ENCODE data around the gene ZNF670.
"Not testable (repeated sequence)": the region's sequence is repeated elsewhere in the genome, so short reads cannot be mapped to it uniquely, and the experiment has no call there.

Gene ZNF670

GRCh38 chr1:247121382-247121781, 42.8 kb upstream of the ZNF670 start:
- H3K4me2 ChIP-seq (ENCODE audit: low read depth, low read length, poor library complexity, severe bottlenecking), result no peak overlapping the region
- no peaks in the 10 kb centered on the region for H3K79me2 ChIP-seq (ENCODE audit: insufficient read depth, low read length)
- no peaks in the 10 kb centered on the region for H3K27me3 ChIP-seq (ENCODE audit: low read length)
- no peaks in the 10 kb centered on the region for H4K20me1 ChIP-seq (ENCODE audit: low read depth, low read length)
- no peak overlapping the region for H3K27ac ChIP-seq (ENCODE audit: low read depth, low read length)
- H3K9me3 ChIP-seq (ENCODE audit: insufficient read depth, low read length), result no peaks in the 10 kb centered on the region
- no peak for TF ChIP-seq EZH2phosphoT487 (conservative IDR thresholded peaks at IDR 0.05; ENCODE audit: low read length)
- TF ChIP-seq CTCF (IDR thresholded peaks at IDR 0.05; ENCODE audit: insufficient read depth, low read length, poor library complexity, severe bottlenecking), result no peak
- no peaks in the 10 kb centered on the region for H3K36me3 ChIP-seq (ENCODE audit: low read length)
- no peaks in the 10 kb centered on the region for H3K9me2 ChIP-seq (replicated peaks; ENCODE audit: insufficient read depth, low read length)
- no peak overlapping the region for H3K4me3 ChIP-seq (ENCODE audit: insufficient read depth, low read length, poor library complexity, severe bottlenecking)
- H3F3A ChIP-seq (ENCODE audit: insufficient read depth), result no peaks in the 10 kb centered on the region
- H2AFZ ChIP-seq (ENCODE audit: low read depth, low read length, severe bottlenecking), result no peak overlapping the region
- H3K9ac ChIP-seq (ENCODE audit: low read length), result no peak overlapping the region

- H3K79me2 ChIP-seq (ENCODE audit: insufficient read depth, low read length); H4K20me1 ChIP-seq (ENCODE audit: low read depth, low read length); H3K4me3 ChIP-seq (ENCODE audit: insufficient read depth, low read length, poor library complexity, severe bottlenecking); H2AFZ ChIP-seq (ENCODE audit: low read depth, low read length, severe bottlenecking); H3K9ac ChIP-seq (ENCODE audit: low read length); H3K27ac ChIP-seq (ENCODE audit: low read depth, low read length); H3K9me3 ChIP-seq (ENCODE audit: insufficient read depth, low read length); H3K36me3 ChIP-seq (ENCODE audit: low read length); H3K27me3 ChIP-seq (ENCODE audit: low read length); H3F3A ChIP-seq (ENCODE audit: insufficient read depth); H3K4me2 ChIP-seq (ENCODE audit: low read depth, low read length, poor library complexity, severe bottlenecking); H3K9me2 ChIP-seq (replicated peaks; ENCODE audit: insufficient read depth, low read length): not testable (repeated sequence)
These were observed 41.7 kb upstream of the ZNF670 start for GRCh38 chr1:247120408-247120668.

- Histone ChIP-seq H3K9ac (ENCODE audit: low read length) (no peak overlapping the region), H3K4me2 (ENCODE audit: low read depth, low read length, poor library complexity, severe bottlenecking) (no peak overlapping the region), H3F3A (ENCODE audit: insufficient read depth) (no peaks in the 10 kb centered on the region), H3K4me3 (ENCODE audit: insufficient read depth, low read length, poor library complexity, severe bottlenecking) (no peak overlapping the region), H3K36me3 (ENCODE audit: low read length) (no peaks in the 10 kb centered on the region), H3K79me2 (ENCODE audit: insufficient read depth, low read length) (no peaks in the 10 kb centered on the region), H3K27ac (ENCODE audit: low read depth, low read length) (no peak overlapping the region), H3K9me3 (ENCODE audit: insufficient read depth, low read length) (no peaks in the 10 kb centered on the region), H4K20me1 (ENCODE audit: low read depth, low read length) (no peaks in the 10 kb centered on the region), H2AFZ (ENCODE audit: low read depth, low read length, severe bottlenecking) (no peak overlapping the region), H3K9me2 (replicated peaks; ENCODE audit: insufficient read depth, low read length) (no peaks in the 10 kb centered on the region), H3K27me3 (ENCODE audit: low read length) (no peaks in the 10 kb centered on the region)
- TF ChIP-seq EZH2phosphoT487 (conservative IDR thresholded peaks at IDR 0.05; ENCODE audit: low read length) (no peak), CTCF (IDR thresholded peaks at IDR 0.05; ENCODE audit: insufficient read depth, low read length, poor library complexity, severe bottlenecking) (no peak)
These were observed 41.2 kb upstream of the ZNF670 start for GRCh38 chr1:247119600-247120407.

- H3K4me2 ChIP-seq (ENCODE audit: low read depth, low read length, poor library complexity, severe bottlenecking), result no peak overlapping the region
- no peak overlapping the region for H3K9ac ChIP-seq (ENCODE audit: low read length)
- no peak overlapping the region for H3K4me3 ChIP-seq (ENCODE audit: insufficient read depth, low read length, poor library complexity, severe bottlenecking)
- no peaks in the 10 kb centered on the region for H3K36me3 ChIP-seq (ENCODE audit: low read length)
- no peaks in the 10 kb centered on the region for H3K79me2 ChIP-seq (ENCODE audit: insufficient read depth, low read length)
- H4K20me1 ChIP-seq (ENCODE audit: low read depth, low read length), result no peaks in the 10 kb centered on the region
- H3K9me3 ChIP-seq (ENCODE audit: insufficient read depth, low read length), result no peaks in the 10 kb centered on the region
- no peaks in the 10 kb centered on the region for H3K9me2 ChIP-seq (replicated peaks; ENCODE audit: insufficient read depth, low read length)
- no peak overlapping the region for H2AFZ ChIP-seq (ENCODE audit: low read depth, low read length, severe bottlenecking)
- no peaks in the 10 kb centered on the region for H3K27me3 ChIP-seq (ENCODE audit: low read length)
- no peak overlapping the region for H3K27ac ChIP-seq (ENCODE audit: low read depth, low read length)
- no peaks in the 10 kb centered on the region for H3F3A ChIP-seq (ENCODE audit: insufficient read depth)
- no peak for TF ChIP-seq EZH2phosphoT487 (conservative IDR thresholded peaks at IDR 0.05; ENCODE audit: low read length)
- peak; percentile 14 for TF ChIP-seq CTCF (IDR thresholded peaks at IDR 0.05; ENCODE audit: insufficient read depth, low read length, poor library complexity, severe bottlenecking)
These were observed 40.4 kb upstream of the ZNF670 start for GRCh38 chr1:247118946-247119446.

Measured in SU-DHL-6 (cell line).